Neural progenitor cell (in vitro differentiated cells): ENCODE data around the gene KIF26A. TPM values are rescaled to one million over a fixed set of nuclear protein-coding genes. Genes with fewer than 3 reads are reported as not detected.
"Not testable (repeated sequence)": the region's sequence is repeated elsewhere in the genome, so short reads cannot be mapped to it uniquely, and the experiment has no call there.

Experiments used
- DNase-seq: peaks from one replicate; pipeline ENCODE4 v3.0.0-alpha.2; 2016; ENCODE audit warnings: low spot score
- H2AFZ ChIP-seq: fragments of 200-600 bp; sonication (generic); replicated peaks from 2 replicates; pipeline ENCODE4 v1.6.1; 2016; ENCODE audit warnings: antibody characterized with exemption
- H3F3A ChIP-seq: fragments of 200-600 bp; sonication (generic); 2 replicates; pipeline ENCODE4 v1.6.1; 2016; ENCODE audit warnings: antibody characterized with exemption, low read depth
- H3K27ac ChIP-seq: fragments of 200-600 bp; sonication (generic); 2 replicates; pipeline ENCODE4 v1.5.1; 2016; ENCODE audit warnings: mild to moderate bottlenecking
- H3K27me3 ChIP-seq: fragments of 200-600 bp; sonication (generic); 2 replicates; pipeline ENCODE4 v1.6.1; 2016; ENCODE audit warnings: mild to moderate bottlenecking, moderate library complexity
- H3K36me3 ChIP-seq: fragments of 200-600 bp; sonication (generic); 2 replicates; pipeline ENCODE4 v1.5.1; 2016
- H3K4me1 ChIP-seq: fragments of 200-600 bp; sonication (generic); 2 replicates; pipeline ENCODE4 v1.6.1; 2016; ENCODE audit warnings: mixed run types
- H3K4me2 ChIP-seq: fragments of 200-600 bp; sonication (generic); 2 replicates; pipeline ENCODE4 v1.6.1; 2016
- H3K4me3 ChIP-seq: fragments of 200-600 bp; sonication (generic); 2 replicates; pipeline ENCODE4 v1.5.1; 2016
- H3K79me2 ChIP-seq: fragments of 200-600 bp; sonication (generic); 2 replicates; pipeline ENCODE4 v1.6.1; 2016; ENCODE audit warnings: low read depth
- H3K9ac ChIP-seq: fragments of 200-600 bp; sonication (generic); 2 replicates; pipeline ENCODE4 v1.6.1; 2016
- H3K9me3 ChIP-seq: fragments of 200-600 bp; sonication (generic); 2 replicates; pipeline ENCODE4 v1.5.1; 2016; ENCODE audit warnings: low read depth
- H4K20me1 ChIP-seq: fragments of 200-600 bp; sonication (generic); 2 replicates; pipeline ENCODE4 v1.6.1; 2016; ENCODE audit warnings: low read depth
- H3K27ac Mint-ChIP-seq: 3 replicates; pipeline ENCODE4 v1.8.0; 2021; ENCODE audit warnings: mixed read lengths
- H3K27me3 Mint-ChIP-seq: 2 replicates; pipeline ENCODE4 v1.8.0; 2022; ENCODE audit warnings: low read depth, mild to moderate bottlenecking, inconsistent platforms, moderate library complexity, mixed read lengths; ENCODE audit not compliant: insufficient read depth
- H3K36me3 Mint-ChIP-seq: 3 replicates; pipeline ENCODE4 v1.8.0; 2021; ENCODE audit warnings: mixed read lengths
- H3K4me1 Mint-ChIP-seq: 3 replicates; pipeline ENCODE4 v1.8.0; 2021; ENCODE audit warnings: mixed read lengths
- H3K4me3 Mint-ChIP-seq: 3 replicates; pipeline ENCODE4 v1.8.0; 2021; ENCODE audit warnings: mild to moderate bottlenecking, moderate library complexity, mixed read lengths
- H3K9me3 Mint-ChIP-seq: 3 replicates; pipeline ENCODE4 v1.8.0; 2020; ENCODE audit warnings: mixed read lengths
- EZH2 ChIP-seq: fragments of 200-600 bp; sonication (generic); IDR thresholded peaks from 2 replicates; pipeline ENCODE4 v1.6.1; 2017; ENCODE audit warnings: antibody characterized with exemption, mild to moderate bottlenecking, moderate library complexity
- EZH2phosphoT487 ChIP-seq: fragments of 200-600 bp; sonication (generic); IDR thresholded peaks from 2 replicates; pipeline ENCODE4 v1.6.1; 2017; ENCODE audit warnings: antibody characterized with exemption
- total RNA-seq: library from RNA; depleted of rRNA; stranded (reverse); fragments of >200 nt; gene quantifications from 2 replicates; pipeline ENCODE4 v1.2.3, GENCODE V29; 2015; ENCODE audit warnings: low replicate concordance
- TF ChIP-seq, protein P1 (sequence below): fragments of 200-600 bp; sonication (generic); IDR thresholded peaks from 2 replicates; pipeline ENCODE4 v1.5.1; 2017; ENCODE audit warnings: antibody characterized with exemption, mild to moderate bottlenecking

Gene KIF26A
- total RNA-seq, 1 donor from 2014 or later: 6.1 TPM

DNA sequence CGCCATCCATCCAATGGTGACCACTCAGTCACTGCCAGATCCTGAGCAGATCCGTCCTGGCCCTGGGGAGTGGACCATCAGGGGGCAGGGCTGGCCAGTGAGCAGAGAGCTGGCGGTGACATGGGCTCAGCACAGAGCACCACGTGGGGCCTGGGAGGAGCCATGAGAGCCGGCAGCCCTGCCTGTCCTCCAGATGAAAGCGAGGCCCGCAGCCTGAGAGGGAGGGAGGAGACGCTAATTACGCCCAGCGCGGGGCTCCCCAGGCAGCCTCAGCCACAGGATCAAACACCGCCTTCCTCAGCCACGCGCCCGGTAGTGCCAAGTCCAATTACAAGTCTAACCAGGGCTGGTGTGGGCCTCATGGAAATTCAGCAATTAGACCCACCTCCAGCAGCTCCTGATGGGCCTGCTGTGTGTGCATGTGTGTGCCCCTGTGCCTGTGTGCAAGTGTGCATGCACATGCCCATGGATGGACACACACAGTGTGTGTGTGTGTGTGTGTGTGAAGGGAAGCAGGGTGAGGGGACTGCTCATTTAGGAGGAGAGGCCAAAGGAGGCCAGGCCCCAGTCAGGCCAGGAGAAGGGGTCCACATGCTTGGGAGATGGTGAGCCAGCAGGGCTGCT is 68.0 kb downstream of the KIF26A start:
- peak; percentile 81 for DNase-seq
- Mint-ChIP-seq H3K4me1 (peaks cover 18% of the 10 kb centered on the region), H3K9me3 (no peaks in the 10 kb centered on the region), H3K27ac (peak overlapping the region; percentile 86), H3K4me3 (no peak overlapping the region), H3K27me3 (peaks cover 9% of the 10 kb centered on the region), H3K36me3 (no peaks in the 10 kb centered on the region)
- Histone ChIP-seq H3K36me3 (no peaks in the 10 kb centered on the region), H3K4me1 (peaks cover 6% of the 10 kb centered on the region), H3K79me2 (no peaks in the 10 kb centered on the region), H4K20me1 (no peaks in the 10 kb centered on the region), H2AFZ (no peak overlapping the region), H3K9ac (no peak overlapping the region), H3K27me3 (no peaks in the 10 kb centered on the region), H3K27ac (no peak overlapping the region), H3K9me3 (no peaks in the 10 kb centered on the region), H3K4me3 (no peak overlapping the region), H3K4me2 (no peak overlapping the region), H3F3A (no peaks in the 10 kb centered on the region)
- TF ChIP-seq EZH2 (no peak), EZH2phosphoT487 (no peak)
- TF ChIP-seq, protein P1, sequence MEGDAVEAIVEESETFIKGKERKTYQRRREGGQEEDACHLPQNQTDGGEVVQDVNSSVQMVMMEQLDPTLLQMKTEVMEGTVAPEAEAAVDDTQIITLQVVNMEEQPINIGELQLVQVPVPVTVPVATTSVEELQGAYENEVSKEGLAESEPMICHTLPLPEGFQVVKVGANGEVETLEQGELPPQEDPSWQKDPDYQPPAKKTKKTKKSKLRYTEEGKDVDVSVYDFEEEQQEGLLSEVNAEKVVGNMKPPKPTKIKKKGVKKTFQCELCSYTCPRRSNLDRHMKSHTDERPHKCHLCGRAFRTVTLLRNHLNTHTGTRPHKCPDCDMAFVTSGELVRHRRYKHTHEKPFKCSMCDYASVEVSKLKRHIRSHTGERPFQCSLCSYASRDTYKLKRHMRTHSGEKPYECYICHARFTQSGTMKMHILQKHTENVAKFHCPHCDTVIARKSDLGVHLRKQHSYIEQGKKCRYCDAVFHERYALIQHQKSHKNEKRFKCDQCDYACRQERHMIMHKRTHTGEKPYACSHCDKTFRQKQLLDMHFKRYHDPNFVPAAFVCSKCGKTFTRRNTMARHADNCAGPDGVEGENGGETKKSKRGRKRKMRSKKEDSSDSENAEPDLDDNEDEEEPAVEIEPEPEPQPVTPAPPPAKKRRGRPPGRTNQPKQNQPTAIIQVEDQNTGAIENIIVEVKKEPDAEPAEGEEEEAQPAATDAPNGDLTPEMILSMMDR: no peak

DNA sequence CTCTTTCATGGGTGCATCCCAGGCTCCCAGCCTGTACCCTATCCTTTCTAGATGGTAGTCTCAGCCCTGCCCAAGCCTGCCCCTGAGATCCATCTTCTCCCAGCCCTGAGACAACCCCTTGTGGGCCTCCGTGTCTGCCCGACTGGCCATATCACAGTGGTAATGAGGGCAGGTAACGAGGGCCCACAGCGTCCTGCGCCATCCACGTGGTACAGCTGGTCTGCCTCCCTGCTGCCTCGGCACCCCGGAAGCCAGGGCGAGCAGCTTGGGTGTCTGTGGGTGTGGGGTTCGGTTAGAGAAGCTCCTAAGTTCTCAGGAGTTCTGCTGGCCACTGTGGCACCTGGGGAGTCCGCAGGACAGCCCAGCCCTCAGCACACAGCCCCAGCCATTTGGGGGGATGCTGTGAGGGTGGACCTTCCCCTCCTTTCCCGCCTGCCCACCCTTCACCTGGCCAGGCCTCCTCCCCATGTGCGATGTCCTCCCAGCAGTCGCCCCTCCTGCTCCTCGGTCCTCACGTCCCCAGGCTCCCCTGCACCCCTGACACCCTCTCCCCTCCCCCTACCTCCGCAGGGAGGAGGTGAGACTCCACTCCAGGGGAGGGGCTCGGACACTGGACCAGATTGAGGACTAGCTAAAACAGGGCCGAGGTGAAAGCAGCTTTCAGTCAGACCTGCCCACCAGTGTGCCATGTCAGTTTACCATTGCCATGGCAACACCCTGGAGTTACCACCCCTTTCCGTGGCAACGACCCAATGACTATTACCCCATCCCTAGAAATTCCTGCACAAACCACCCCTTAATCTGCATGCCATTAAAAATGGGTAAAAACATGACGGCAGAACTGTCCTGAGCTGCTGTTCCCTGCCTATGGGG is 69.0 kb downstream of the KIF26A start:
- no peak overlapping the region for H3K27ac Mint-ChIP-seq
- Histone ChIP-seq H3K79me2 (no peaks in the 10 kb centered on the region), H2AFZ (no peak overlapping the region), H3K27me3 (no peaks in the 10 kb centered on the region), H3K4me3 (no peak overlapping the region), H3K27ac (no peak overlapping the region), H4K20me1 (no peaks in the 10 kb centered on the region), H3K9me3 (no peaks in the 10 kb centered on the region), H3K4me1 (peaks cover 6% of the 10 kb centered on the region), H3K9ac (no peak overlapping the region), H3K36me3 (no peaks in the 10 kb centered on the region), H3K4me2 (no peak overlapping the region), H3F3A (no peaks in the 10 kb centered on the region)
- H3K4me3 Mint-ChIP-seq: no peak overlapping the region
- TF ChIP-seq, protein P1: no peak
- no peak for TF ChIP-seq EZH2
- no peak for TF ChIP-seq EZH2phosphoT487
- peaks cover 18% of the 10 kb centered on the region for H3K4me1 Mint-ChIP-seq
- H3K36me3 Mint-ChIP-seq: no peaks in the 10 kb centered on the region
- H3K9me3 Mint-ChIP-seq: no peaks in the 10 kb centered on the region
- no peak for DNase-seq
- peaks cover 12% of the 10 kb centered on the region for H3K27me3 Mint-ChIP-seq

DNA sequence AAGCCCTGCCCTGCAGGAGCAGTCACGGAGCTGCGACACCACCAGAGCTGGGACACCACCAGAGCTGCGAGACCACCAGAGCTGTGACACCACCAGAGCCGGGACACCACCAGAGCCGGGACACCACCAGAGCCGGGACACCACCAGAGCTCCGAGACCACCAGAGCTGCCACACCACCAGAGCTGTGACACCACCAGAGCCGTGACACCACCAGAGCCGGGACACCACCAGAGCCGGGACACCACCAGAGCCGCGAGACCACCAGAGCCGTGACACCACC is 69.6 kb downstream of the KIF26A start:
- H3K9me3 Mint-ChIP-seq, H4K20me1 ChIP-seq, H3K27ac ChIP-seq, H3K4me3 ChIP-seq, H3K9me3 ChIP-seq, H3K4me2 ChIP-seq, H3K27me3 ChIP-seq, H3K27ac Mint-ChIP-seq, H3K36me3 Mint-ChIP-seq, H3K36me3 ChIP-seq, H3K79me2 ChIP-seq, H2AFZ ChIP-seq, H3K4me3 Mint-ChIP-seq, H3K4me1 ChIP-seq, H3K9ac ChIP-seq, H3F3A ChIP-seq, DNase-seq: not testable (repeated sequence)
- peaks cover 18% of the 10 kb centered on the region for H3K4me1 Mint-ChIP-seq
- H3K27me3 Mint-ChIP-seq: peaks cover 12% of the 10 kb centered on the region

DNA sequence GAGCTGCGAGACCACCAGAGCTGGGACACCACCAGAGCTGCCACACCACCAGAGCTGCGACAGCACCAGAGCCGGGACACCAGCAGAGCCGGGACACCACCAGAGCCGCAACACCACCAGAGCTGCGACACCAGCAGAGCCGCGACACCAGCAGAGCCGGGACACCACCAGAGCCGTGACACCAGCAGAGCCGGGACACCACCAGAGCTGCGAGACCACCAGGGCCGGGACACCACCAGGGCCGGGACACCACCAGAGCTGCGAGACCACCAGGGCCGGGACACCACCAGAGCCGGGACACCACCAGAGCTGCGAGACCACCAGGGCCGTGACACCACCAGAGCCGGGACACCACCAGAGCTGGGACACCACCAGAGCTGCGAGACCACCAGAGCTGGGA is 69.9 kb downstream of the KIF26A start:
- H3K4me3 Mint-ChIP-seq, H3K79me2 ChIP-seq, H3K36me3 Mint-ChIP-seq, H3K27ac ChIP-seq, H3K4me2 ChIP-seq, H3K27ac Mint-ChIP-seq, H3K9me3 Mint-ChIP-seq, H4K20me1 ChIP-seq, H3K27me3 ChIP-seq, H3K36me3 ChIP-seq, H3K4me1 ChIP-seq, H3K9me3 ChIP-seq, H3K4me3 ChIP-seq, H2AFZ ChIP-seq, H3K9ac ChIP-seq, H3F3A ChIP-seq, DNase-seq: not testable (repeated sequence)
- Mint-ChIP-seq H3K4me1 (peaks cover 18% of the 10 kb centered on the region), H3K27me3 (peaks cover 12% of the 10 kb centered on the region)

DNA sequence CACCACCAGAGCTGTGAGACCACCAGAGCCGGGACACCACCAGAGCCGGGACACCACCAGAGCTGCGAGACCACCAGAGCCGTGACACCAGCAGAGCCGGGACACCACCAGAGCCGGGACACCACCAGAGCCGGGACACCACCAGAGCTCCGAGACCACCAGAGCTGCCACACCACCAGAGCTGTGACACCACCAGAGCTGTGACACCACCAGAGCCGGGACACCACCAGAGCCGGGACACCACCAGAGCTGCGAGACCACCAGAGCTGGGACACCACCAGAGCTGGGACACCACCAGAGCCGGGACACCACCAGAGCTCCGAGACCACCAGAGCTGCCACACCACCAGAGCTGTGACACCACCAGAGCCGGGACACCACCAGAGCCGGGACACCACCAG is 70.7 kb downstream of the KIF26A start:
- not testable (repeated sequence) for H2AFZ ChIP-seq, H3F3A ChIP-seq, H3K4me3 ChIP-seq, H3K27ac Mint-ChIP-seq, H3K4me3 Mint-ChIP-seq, H3K4me2 ChIP-seq, H3K36me3 Mint-ChIP-seq, H3K4me1 ChIP-seq, H3K9ac ChIP-seq, H3K9me3 ChIP-seq, H3K27me3 ChIP-seq, H3K9me3 Mint-ChIP-seq, DNase-seq, H3K79me2 ChIP-seq, H3K36me3 ChIP-seq, H4K20me1 ChIP-seq, H3K27ac ChIP-seq
- H3K4me1 Mint-ChIP-seq: peaks cover 18% of the 10 kb centered on the region
- H3K27me3 Mint-ChIP-seq: peaks cover 15% of the 10 kb centered on the region
